ENCODE data around the gene ZBTB4. TPM values are rescaled to one million over a fixed set of nuclear protein-coding genes. Genes with fewer than 3 reads are reported as not detected.

ZBTB4 gene
- total RNA-seq, 1 experiment from 2014 or later = 14.4 TPM

DNA sequence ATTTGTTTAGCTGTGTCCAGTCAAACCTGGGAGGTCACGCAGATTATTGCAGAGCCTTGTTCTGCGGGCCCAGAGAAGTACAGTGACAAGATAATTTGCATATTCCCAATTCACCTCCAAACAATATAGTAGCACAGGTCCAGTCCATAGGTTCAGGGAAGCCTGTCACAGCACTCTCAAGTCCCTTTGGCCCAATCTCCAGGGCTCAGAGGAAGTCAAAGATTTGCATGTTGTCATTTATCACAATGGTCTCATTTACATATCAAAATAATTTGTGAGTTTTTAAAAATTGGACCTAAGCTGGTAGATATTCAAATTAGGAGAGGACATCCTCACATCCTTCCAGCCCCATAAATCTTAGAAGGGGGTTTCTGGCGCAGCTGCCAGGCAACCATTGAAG lies 11.9 kb downstream of the ZBTB4 start:
- peak overlapping the region in 1 of 3 experiments; percentile 75; a peak in 3 of 7 replicates for H3K27ac Mint-ChIP-seq
- no peak overlapping the region for H3K56ac ChIP-seq (ENCODE audit: insufficient read length, low read depth, low read length)
- H3K27me3 ChIP-seq (ENCODE audit: insufficient read depth, low read length) = no peaks in the 10 kb centered on the region
- no peaks in the 10 kb centered on the region for H3K79me1 ChIP-seq (ENCODE audit: insufficient read depth, low read depth, low read length, poor library complexity, severe bottlenecking)
- TF ChIP-seq, protein P1, sequence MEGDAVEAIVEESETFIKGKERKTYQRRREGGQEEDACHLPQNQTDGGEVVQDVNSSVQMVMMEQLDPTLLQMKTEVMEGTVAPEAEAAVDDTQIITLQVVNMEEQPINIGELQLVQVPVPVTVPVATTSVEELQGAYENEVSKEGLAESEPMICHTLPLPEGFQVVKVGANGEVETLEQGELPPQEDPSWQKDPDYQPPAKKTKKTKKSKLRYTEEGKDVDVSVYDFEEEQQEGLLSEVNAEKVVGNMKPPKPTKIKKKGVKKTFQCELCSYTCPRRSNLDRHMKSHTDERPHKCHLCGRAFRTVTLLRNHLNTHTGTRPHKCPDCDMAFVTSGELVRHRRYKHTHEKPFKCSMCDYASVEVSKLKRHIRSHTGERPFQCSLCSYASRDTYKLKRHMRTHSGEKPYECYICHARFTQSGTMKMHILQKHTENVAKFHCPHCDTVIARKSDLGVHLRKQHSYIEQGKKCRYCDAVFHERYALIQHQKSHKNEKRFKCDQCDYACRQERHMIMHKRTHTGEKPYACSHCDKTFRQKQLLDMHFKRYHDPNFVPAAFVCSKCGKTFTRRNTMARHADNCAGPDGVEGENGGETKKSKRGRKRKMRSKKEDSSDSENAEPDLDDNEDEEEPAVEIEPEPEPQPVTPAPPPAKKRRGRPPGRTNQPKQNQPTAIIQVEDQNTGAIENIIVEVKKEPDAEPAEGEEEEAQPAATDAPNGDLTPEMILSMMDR (conservative IDR thresholded peaks at IDR 0.05) = no peak
- no peak overlapping the region for H2AK5ac ChIP-seq (ENCODE audit: insufficient read length, low read length)
- H2AFZ ChIP-seq (ENCODE audit: low read length) = no peak overlapping the region
- H3K79me2 ChIP-seq (ENCODE audit: insufficient read depth, low read length) = no peaks in the 10 kb centered on the region
- H4K8ac ChIP-seq (replicated peaks; ENCODE audit: insufficient read length, low read depth, low read length) = no peak overlapping the region
- no peak overlapping the region for H2BK5ac ChIP-seq (ENCODE audit: insufficient read length, low read length)
- H3K23me2 ChIP-seq (ENCODE audit: insufficient read length, low read depth, low read length, poor library complexity, severe bottlenecking) = no peaks in the 10 kb centered on the region
- no peaks in the 10 kb centered on the region; the same call in 1 of the 2 replicates for H3K4me1 ChIP-seq (ENCODE audit: insufficient read depth, low read length)
- no peak overlapping the region for H2BK120ac ChIP-seq (ENCODE audit: low read depth, low read length, poor library complexity, severe bottlenecking)
- no peak overlapping the region for H4K91ac ChIP-seq (ENCODE audit: insufficient read length, low read depth, low read length)
- no peak overlapping the region for H2BK20ac ChIP-seq (ENCODE audit: low read depth, low read length, poor library complexity, severe bottlenecking)
- H3K27ac ChIP-seq (ENCODE audit: insufficient read length, low read depth, low read length) = no peak overlapping the region
- no peak overlapping the region for H3K9ac ChIP-seq (ENCODE audit: extremely low read depth, insufficient read length, low read length)
- H3K27me3 Mint-ChIP-seq (ENCODE audit: low read depth) = no peaks in the 10 kb centered on the region
- H2BK15ac ChIP-seq (ENCODE audit: low read depth, low read length) = no peak overlapping the region
- H3K9me3 Mint-ChIP-seq = no peaks in the 10 kb centered on the region
- H4K20me1 ChIP-seq (ENCODE audit: control insufficient read depth, insufficient read depth, insufficient read length) = peaks cover 2% of the 10 kb centered on the region
- H2BK12ac ChIP-seq (ENCODE audit: insufficient read length, low read depth, low read length) = no peak overlapping the region
- peaks cover 2 to 18% (median 17%) of the 10 kb centered on the region in 3 experiments; a peak in 5 of 7 replicates for H3K36me3 Mint-ChIP-seq (ENCODE audit: insufficient read depth in 1 of 3, low read depth in 3 of 3)
- H3K9me3 ChIP-seq (ENCODE audit: control insufficient read depth, low read depth, low read length) = no peaks in the 10 kb centered on the region
- WGBS (ENCODE audit: extremely low coverage, insufficient read length, low lambda C conversion rate) = no CpG with 5 or more reads among the region's 3 CpGs
- no peak overlapping the region for H3K4ac ChIP-seq (ENCODE audit: low read depth, low read length)
- H4K5ac ChIP-seq (ENCODE audit: insufficient read length, low read depth, low read length) = no peak overlapping the region
- no peak overlapping the region for H3T11ph ChIP-seq (ENCODE audit: low read length)
- H3K4me2 ChIP-seq (ENCODE audit: insufficient read depth, insufficient read length, low read length) = no peak overlapping the region
- no peak overlapping the region for H3K4me3 Mint-ChIP-seq
- no peak for DNase-seq
- H3K18ac ChIP-seq (ENCODE audit: insufficient read length, low read depth, low read length) = no peak overlapping the region
- no peak overlapping the region for H3K14ac ChIP-seq (ENCODE audit: insufficient read depth, low read length)
- no peak overlapping the region for H3K23ac ChIP-seq (ENCODE audit: insufficient read length, low read depth, low read length)
- no peaks in the 10 kb centered on the region; a peak in 1 of 4 replicates for H3K4me1 Mint-ChIP-seq
